GM23338 (cell line): ENCODE data around the gene CACNA1A.

Experiments used
- CTCF ChIP-seq, 2 experiments: fragments of 200-600 bp in 1 of 2; sonication (generic) in 1 of 2; conservative IDR thresholded peaks; 2 replicates each; pipeline versions ENCODE4 v1.5.1 to v1.6.1; 2016 to 2017; ENCODE audit warnings: antibody characterized with exemption in 2 of 2, low read depth in 2 of 2, mild to moderate bottlenecking in 2 of 2, moderate library complexity in 1 of 2
- ETS1 ChIP-seq: IDR thresholded peaks from 2 replicates; pipeline ENCODE4 v1.6.1; 2016; ENCODE audit warnings: antibody characterized with exemption
- EZH2 ChIP-seq: fragments of 200-600 bp; sonication (generic); IDR thresholded peaks from one replicate; pipeline ENCODE4 v1.8.0; 2017; ENCODE audit warnings: antibody characterized with exemption, mild to moderate bottlenecking, low read depth; ENCODE audit not compliant: unreplicated experiment
- NANOG ChIP-seq: IDR thresholded peaks from 2 replicates; pipeline ENCODE4 v1.6.1; 2016; ENCODE audit warnings: antibody characterized with exemption, borderline replicate concordance
- POLR2AphosphoS5 ChIP-seq: IDR thresholded peaks from 2 replicates; pipeline ENCODE4 v1.6.1; 2016; ENCODE audit warnings: antibody characterized with exemption, low read depth
- REST ChIP-seq: IDR thresholded peaks from one replicate; pipeline ENCODE4 v1.6.1; 2018; ENCODE audit warnings: antibody characterized with exemption; ENCODE audit not compliant: unreplicated experiment

- no peak for TF ChIP-seq POLR2AphosphoS5
- no peak for TF ChIP-seq CTCF (conservative IDR thresholded peaks at IDR 0.05; ENCODE audit: low read depth in 2 of 2)
- no peak for TF ChIP-seq NANOG
- no peak for TF ChIP-seq REST
- TF ChIP-seq ETS1, result no peak
- no peak for TF ChIP-seq EZH2
Measured at GRCh38 chr19:13159713-13160112, 346.6 kb downstream of the CACNA1A start.
